MM.1S (cell line): ENCODE measurements around the gene SYPL2.

Source experiments
- CTCF ChIP-seq: fragments of 300-600 bp; sonication (generic); IDR thresholded peaks from 2 replicates; pipeline ENCODE4 v1.5.1; 2016; ENCODE audit warnings: antibody characterized with exemption, low read length, mixed read lengths
- EZH2 ChIP-seq: fragments of 300-600 bp; sonication (generic); optimal IDR thresholded peaks from 2 replicates; pipeline ENCODE3; 2017; ENCODE audit warnings: low read depth, mild to moderate bottlenecking, antibody characterized with exemption, low read length, mixed read lengths
- EZH2phosphoT487 ChIP-seq: fragments of 300-600 bp; sonication (generic); IDR thresholded peaks from 2 replicates; pipeline ENCODE4 v1.6.1; 2018; ENCODE audit warnings: antibody characterized with exemption, low read length

GRCh38 chr1:109479311-109479710 lies 13.0 kb downstream of the SYPL2 start:
- TF ChIP-seq CTCF: no peak
- no peak for TF ChIP-seq EZH2
- no peak for TF ChIP-seq EZH2phosphoT487
